ENCODE data around the gene OR14I1. TPM values are rescaled to one million over a fixed set of nuclear protein-coding genes. Genes with fewer than 3 reads are reported as not detected.

OR14I1 gene
- total and polyA plus RNA-seq, 4 donors: not detected

- TF ChIP-seq NR2F2 (IDR thresholded peaks at IDR 0.05) (no peak), GABPA (IDR thresholded peaks at IDR 0.05 in 1 of 2, conservative IDR thresholded peaks at IDR 0.05 in 1 of 2) (no peak), ATF3 (IDR thresholded peaks at IDR 0.05) (no peak), ZBTB33 (IDR thresholded peaks at IDR 0.05) (no peak), HNF4G (IDR thresholded peaks at IDR 0.05) (no peak), CTCF (IDR thresholded peaks at IDR 0.05; ENCODE audit: low read depth, low read length, missing input control) (no peak), FOXA2 (IDR thresholded peaks at IDR 0.05) (no peak), YY1 (IDR thresholded peaks at IDR 0.05) (no peak), FOXA1 (IDR thresholded peaks at IDR 0.05) (no peak), EGR1 (IDR thresholded peaks at IDR 0.05; ENCODE audit: low read depth in 2 of 2) (no peak), HNF4A (conservative IDR thresholded peaks at IDR 0.05) (no peak), RAD21 (IDR thresholded peaks at IDR 0.05) (no peak), SP1 (IDR thresholded peaks at IDR 0.05) (no peak), TAF1 (conservative IDR thresholded peaks at IDR 0.05) (no peak), MAX (IDR thresholded peaks at IDR 0.05) (no peak), REST (IDR thresholded peaks at IDR 0.05) (no peak)
- Histone ChIP-seq H3K36me3 (ENCODE audit: control insufficient read depth in 4 of 4, insufficient read depth in 3 of 4, low read depth in 1 of 4, low read length in 3 of 4) (no peaks in the 10 kb centered on the region), H3K4me1 (ENCODE audit: control insufficient read depth in 4 of 4, insufficient read depth in 4 of 4, low read length in 3 of 4) (no peaks in the 10 kb centered on the region), H3K27me3 (ENCODE audit: control insufficient read depth in 4 of 4, insufficient read depth in 4 of 4, low read length in 3 of 4) (no peaks in the 10 kb centered on the region), H3K9ac (ENCODE audit: low read depth in 1 of 2, low read length in 2 of 2) (no peak overlapping the region), H3K9me3 (ENCODE audit: control insufficient read depth in 4 of 4, low read length in 3 of 4) (no peaks in the 10 kb centered on the region), H3K27ac (ENCODE audit: low read depth in 1 of 2, low read length in 2 of 2) (no peak overlapping the region), H3K4me3 (ENCODE audit: low read depth in 1 of 3, low read length in 3 of 3) (no peak overlapping the region)
- 82% methylated on average over 2 of the region's 2 CpGs for WGBS
- no peak for DNase-seq (ENCODE audit: low spot score)
These were observed 47.9 kb upstream of the OR14I1 start for GRCh38 chr1:248750496-248750895.

- Histone ChIP-seq H3K9ac (ENCODE audit: low read depth in 1 of 2, low read length in 2 of 2) (no peak overlapping the region), H3K27ac (ENCODE audit: low read depth in 1 of 2, low read length in 2 of 2) (no peak overlapping the region), H3K9me3 (ENCODE audit: control insufficient read depth in 4 of 4, low read length in 3 of 4) (no peaks in the 10 kb centered on the region), H3K4me3 (ENCODE audit: low read depth in 1 of 3, low read length in 3 of 3) (no peak overlapping the region), H3K36me3 (ENCODE audit: control insufficient read depth in 4 of 4, insufficient read depth in 3 of 4, low read depth in 1 of 4, low read length in 3 of 4) (no peaks in the 10 kb centered on the region), H3K27me3 (ENCODE audit: control insufficient read depth in 4 of 4, insufficient read depth in 4 of 4, low read length in 3 of 4) (no peaks in the 10 kb centered on the region), H3K4me1 (ENCODE audit: control insufficient read depth in 4 of 4, insufficient read depth in 4 of 4, low read length in 3 of 4) (no peaks in the 10 kb centered on the region)
- no peak for DNase-seq (ENCODE audit: low spot score)
- no peak for TF ChIP-seq CTCF (IDR thresholded peaks at IDR 0.05; ENCODE audit: low read depth, low read length, missing input control)
- TF ChIP-seq JUND (IDR thresholded peaks at IDR 0.05): no peak
- WGBS: 93% methylated on average over 9 of the region's 10 CpGs
These were observed 45.6 kb upstream of the OR14I1 start for GRCh38 chr1:248748211-248748610.
